Nephron (organoid): ENCODE results near the gene DIP2A.

ENCODE experiments used
- H3K27ac Mint-ChIP-seq, 3 experiments: 2 replicates each; pipeline ENCODE4 v1.8.0; 2020; ENCODE audit warnings: mixed read lengths in 3 of 3, mild to moderate bottlenecking in 2 of 3, moderate library complexity in 1 of 3
- H3K27me3 Mint-ChIP-seq: 2 replicates; pipeline ENCODE4 v1.8.0; 2021; ENCODE audit warnings: low read depth, mild to moderate bottlenecking, moderate library complexity, mixed read lengths
- H3K36me3 Mint-ChIP-seq: 2 replicates; pipeline ENCODE4 v1.8.0; 2020; ENCODE audit warnings: low read depth, mixed read lengths
- H3K4me1 Mint-ChIP-seq: 2 replicates; pipeline ENCODE4 v1.8.0; 2020; ENCODE audit warnings: mixed read lengths
- H3K4me3 Mint-ChIP-seq, 3 experiments: 2 replicates each; pipeline ENCODE4 v1.8.0; 2020; ENCODE audit warnings: mild to moderate bottlenecking in 3 of 3, mixed read lengths in 3 of 3, moderate library complexity in 2 of 3
- H3K9me3 Mint-ChIP-seq: 2 replicates; pipeline ENCODE4 v1.8.0; 2020; ENCODE audit warnings: mixed read lengths
- TF ChIP-seq, protein P1 (sequence below), 3 experiments: fragments of 200-600 bp; sonication (generic); IDR thresholded peaks; one replicate each; pipeline ENCODE4 v1.5.0; 2021; ENCODE audit warnings: antibody characterized with exemption in 3 of 3; ENCODE audit not compliant: unreplicated experiment in 3 of 3

The DIP2A gene

GRCh38 chr21:46427516-46427915 lies 31.2 kb upstream of the DIP2A start:
- Mint-ChIP-seq H3K4me3 (no peak overlapping the region), H3K27ac (no peak overlapping the region), H3K4me1 (peaks cover 9% of the 10 kb centered on the region), H3K36me3 (peaks cover 27% of the 10 kb centered on the region), H3K27me3 (no peaks in the 10 kb centered on the region), H3K9me3 (no peaks in the 10 kb centered on the region)
- TF ChIP-seq, protein P1, sequence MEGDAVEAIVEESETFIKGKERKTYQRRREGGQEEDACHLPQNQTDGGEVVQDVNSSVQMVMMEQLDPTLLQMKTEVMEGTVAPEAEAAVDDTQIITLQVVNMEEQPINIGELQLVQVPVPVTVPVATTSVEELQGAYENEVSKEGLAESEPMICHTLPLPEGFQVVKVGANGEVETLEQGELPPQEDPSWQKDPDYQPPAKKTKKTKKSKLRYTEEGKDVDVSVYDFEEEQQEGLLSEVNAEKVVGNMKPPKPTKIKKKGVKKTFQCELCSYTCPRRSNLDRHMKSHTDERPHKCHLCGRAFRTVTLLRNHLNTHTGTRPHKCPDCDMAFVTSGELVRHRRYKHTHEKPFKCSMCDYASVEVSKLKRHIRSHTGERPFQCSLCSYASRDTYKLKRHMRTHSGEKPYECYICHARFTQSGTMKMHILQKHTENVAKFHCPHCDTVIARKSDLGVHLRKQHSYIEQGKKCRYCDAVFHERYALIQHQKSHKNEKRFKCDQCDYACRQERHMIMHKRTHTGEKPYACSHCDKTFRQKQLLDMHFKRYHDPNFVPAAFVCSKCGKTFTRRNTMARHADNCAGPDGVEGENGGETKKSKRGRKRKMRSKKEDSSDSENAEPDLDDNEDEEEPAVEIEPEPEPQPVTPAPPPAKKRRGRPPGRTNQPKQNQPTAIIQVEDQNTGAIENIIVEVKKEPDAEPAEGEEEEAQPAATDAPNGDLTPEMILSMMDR (IDR thresholded peaks at IDR 0.05; ENCODE audit: unreplicated experiment in 3 of 3), result no peak

DNA sequence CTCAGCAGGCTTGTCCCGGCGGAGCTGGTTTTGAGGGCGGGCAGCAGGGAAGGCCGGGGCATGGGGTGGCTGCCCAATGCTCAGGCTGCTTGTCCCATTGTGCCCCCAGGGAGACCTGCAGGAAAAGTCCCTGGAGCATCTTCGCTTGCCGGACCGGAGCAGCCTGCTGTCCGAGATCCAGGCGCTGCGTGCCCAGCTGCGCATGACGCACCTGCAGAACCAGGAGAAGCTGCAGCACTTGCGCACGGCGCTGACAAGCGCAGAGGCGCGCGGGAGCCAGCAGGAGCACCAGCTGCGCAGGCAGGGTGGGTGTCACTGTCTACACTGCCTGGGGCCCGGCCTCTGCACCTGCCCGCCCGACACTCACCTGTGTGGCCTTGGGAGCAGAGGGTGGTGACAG lies 30.4 kb upstream of the DIP2A start:
- no peaks in the 10 kb centered on the region for H3K9me3 Mint-ChIP-seq
- H3K36me3 Mint-ChIP-seq, result peaks cover 27% of the 10 kb centered on the region
- H3K4me1 Mint-ChIP-seq, result peaks cover 9% of the 10 kb centered on the region
- no peaks in the 10 kb centered on the region for H3K27me3 Mint-ChIP-seq
- TF ChIP-seq, protein P1 (IDR thresholded peaks at IDR 0.05; ENCODE audit: unreplicated experiment in 3 of 3), result no peak
- H3K27ac Mint-ChIP-seq, result no peak overlapping the region
- no peak overlapping the region for H3K4me3 Mint-ChIP-seq

GRCh38 chr21:46428987-46429710 lies 29.5 kb upstream of the DIP2A start:
- H3K36me3 Mint-ChIP-seq, result peaks cover 27% of the 10 kb centered on the region
- H3K9me3 Mint-ChIP-seq, result no peaks in the 10 kb centered on the region
- H3K4me3 Mint-ChIP-seq, result no peak overlapping the region
- no peaks in the 10 kb centered on the region for H3K27me3 Mint-ChIP-seq
- TF ChIP-seq, protein P1 (IDR thresholded peaks at IDR 0.05; ENCODE audit: unreplicated experiment in 3 of 3), result no peak
- peaks cover 9% of the 10 kb centered on the region for H3K4me1 Mint-ChIP-seq
- no peak overlapping the region for H3K27ac Mint-ChIP-seq

DNA sequence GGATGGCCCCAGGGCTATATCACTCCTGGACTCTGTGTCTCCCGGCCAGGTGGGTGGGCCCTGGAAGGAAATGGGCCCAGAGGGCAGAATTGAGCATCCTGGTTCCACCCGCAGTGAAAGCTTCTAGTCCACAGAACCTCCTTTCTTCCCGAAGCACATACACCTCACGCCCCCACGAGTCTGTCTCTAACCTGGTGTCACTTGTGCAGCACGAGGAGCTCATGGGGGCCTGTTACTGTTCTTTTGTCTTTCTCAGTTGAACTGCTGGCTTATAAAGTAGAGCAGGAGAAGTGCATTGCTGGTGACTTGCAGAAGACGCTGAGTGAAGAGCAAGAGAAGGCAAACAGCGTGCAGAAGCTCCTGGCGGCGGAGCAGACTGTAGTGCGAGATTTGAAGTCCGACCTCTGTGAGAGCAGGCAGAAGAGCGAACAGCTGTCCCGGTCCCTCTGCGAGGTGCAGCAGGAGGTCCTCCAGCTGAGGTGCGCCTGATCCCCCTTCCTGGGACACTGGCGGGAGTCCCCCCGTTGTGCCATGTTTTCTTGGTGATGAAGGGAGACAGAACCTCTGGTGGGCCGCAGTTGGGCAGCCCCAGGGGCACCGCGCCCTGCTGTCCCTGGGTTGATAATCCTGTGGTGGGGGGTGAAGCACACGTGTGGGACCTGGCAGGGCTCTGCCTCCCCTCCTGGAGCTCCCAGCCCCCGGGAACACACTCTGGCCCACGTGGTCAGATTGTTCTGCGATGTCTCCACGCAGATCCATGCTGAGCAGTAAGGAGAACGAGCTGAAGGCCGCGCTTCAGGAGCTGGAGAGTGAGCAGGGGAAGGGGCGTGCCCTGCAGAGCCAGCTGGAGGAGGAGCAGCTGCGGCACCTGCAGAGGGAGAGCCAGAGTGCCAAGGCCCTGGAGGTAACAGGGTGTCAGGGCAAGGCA lies 28.7 kb upstream of the DIP2A start:
- TF ChIP-seq, protein P1 (IDR thresholded peaks at IDR 0.05; ENCODE audit: unreplicated experiment in 3 of 3), result no peak
- peaks cover 5% of the 10 kb centered on the region for H3K4me1 Mint-ChIP-seq
- no peak overlapping the region for H3K27ac Mint-ChIP-seq
- H3K36me3 Mint-ChIP-seq, result peaks cover 29% of the 10 kb centered on the region
- H3K4me3 Mint-ChIP-seq, result no peak overlapping the region
- H3K27me3 Mint-ChIP-seq, result no peaks in the 10 kb centered on the region
- no peaks in the 10 kb centered on the region for H3K9me3 Mint-ChIP-seq

- Mint-ChIP-seq H3K4me3 (no peak overlapping the region), H3K36me3 (peaks cover 38% of the 10 kb centered on the region), H3K27ac (no peak overlapping the region), H3K4me1 (peaks cover 3% of the 10 kb centered on the region), H3K27me3 (no peaks in the 10 kb centered on the region), H3K9me3 (no peaks in the 10 kb centered on the region)
- TF ChIP-seq, protein P1 (IDR thresholded peaks at IDR 0.05; ENCODE audit: unreplicated experiment in 3 of 3), result no peak
Observed at GRCh38 chr21:46431448-46431847, 27.2 kb upstream of the DIP2A start.
